Activated CD8-positive, alpha-beta memory T cell treated with anti-CD3 and anti-CD28 coated beads for 36 hours (primary cell): Measurements from ENCODE around the gene SYTL1. TPM values are rescaled to one million over a fixed set of nuclear protein-coding genes. Genes with fewer than 3 reads are reported as not detected.

Experiments
- CTCF ChIA-PET: fragments of 350-600 bp; sonication (Branson Sonifier 250); formaldehyde crosslinking; loops from one replicate; lab custom pipeline; 2021; ENCODE audit warnings: antibody characterized with exemption; lab: Charles Lee
- POLR2A ChIA-PET: fragments of 350-600 bp; sonication (Branson Sonifier 250); formaldehyde crosslinking; loops from one replicate; lab custom pipeline; 2021; ENCODE audit warnings: antibody characterized with exemption; lab: Charles Lee
- total RNA-seq, 2 experiments: library from RNA; stranded (reverse); gene quantifications; one replicate each; pipeline ENCODE4 v1.2.3, GENCODE V29; 2021

SYTL1 gene
- total RNA-seq, 2 experiments from 2014 or later: 16.0 to 20.0 TPM

- ChIA-PET CTCF (interaction anchor here (1.2 to 2.1 kb wide), 2 partner anchors 11 to 84 kb away, joined by 3 to 8 read pairs; no protein-coding TSS in a partner anchor), POLR2A (no interaction called here)
These were observed 33.8 kb upstream of the SYTL1 start for GRCh38 chr1:27307874-27308598.

- CTCF ChIA-PET: interaction anchor here (0.7 to 1.1 kb wide), 3 partner anchors 43 to 1091 kb away, joined by 3 to 5 read pairs (median 3); no protein-coding TSS in a partner anchor
- POLR2A ChIA-PET: interaction anchor here (0.6 to 1.0 kb wide), 2 partner anchors 30 to 274 kb away, joined by 4 to 6 read pairs; no protein-coding TSS in a partner anchor
These were observed 27.7 kb upstream of the SYTL1 start for GRCh38 chr1:27314169-27314568.

DNA sequence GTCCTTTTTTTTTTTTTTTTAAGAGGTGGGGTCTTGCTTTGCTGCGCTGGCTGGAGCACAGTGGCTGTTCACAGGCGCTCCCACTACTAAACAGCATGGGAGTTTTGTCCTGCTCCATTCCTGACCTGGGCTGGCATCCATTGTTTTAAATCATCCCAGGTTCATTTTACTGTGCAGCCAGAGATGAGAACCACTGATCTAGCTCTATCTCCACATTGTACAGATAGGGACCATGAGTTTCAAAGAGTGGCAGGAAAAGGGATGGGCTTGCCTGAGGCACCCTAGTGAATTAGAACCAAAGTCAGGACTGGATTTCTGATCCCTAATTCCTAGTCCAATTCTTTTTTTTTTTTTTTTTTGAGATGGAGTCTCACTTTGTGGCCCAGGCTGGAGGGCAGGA is 27.1 kb upstream of the SYTL1 start:
- CTCF ChIA-PET: interaction anchor here (0.7 to 1.1 kb wide), 2 partner anchors 14 to 53 kb away, joined by 3 to 4 read pairs; no protein-coding TSS in a partner anchor
- POLR2A ChIA-PET: interaction anchor here (1.0 kb wide), 1 partner anchor 29 kb away, joined by 6 read pairs; no protein-coding TSS in a partner anchor

- ChIA-PET POLR2A (no interaction called here), CTCF (interaction anchor here (0.8 to 2.9 kb wide), 4 partner anchors 16 to 31 kb away, joined by 3 to 17 read pairs (median 7); no protein-coding TSS in a partner anchor)
These were observed 25.0 kb upstream of the SYTL1 start for GRCh38 chr1:27316860-27317259.

DNA sequence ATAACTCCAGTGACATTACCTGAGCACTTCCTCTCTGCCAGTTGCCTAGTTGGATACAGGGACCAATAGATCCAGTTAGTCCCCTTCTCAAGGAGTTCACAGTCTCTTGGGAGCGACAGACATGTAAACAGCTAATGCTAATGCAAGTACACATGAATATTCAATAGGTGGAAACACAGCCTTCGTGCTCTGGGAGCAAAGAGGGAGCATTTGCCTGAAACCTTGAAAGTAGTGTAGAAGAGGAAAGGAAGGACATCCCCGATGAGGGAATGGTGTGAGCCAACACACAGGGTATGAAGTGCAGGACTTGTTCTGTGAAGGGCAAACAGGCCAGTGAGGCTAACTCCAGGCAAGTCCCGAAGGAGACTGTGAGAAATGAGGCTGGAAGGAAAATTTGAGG is 23.7 kb upstream of the SYTL1 start:
- ChIA-PET CTCF (interaction anchor here (2.4 to 2.9 kb wide), 2 partner anchors 15 to 17 kb away, joined by 9 to 17 read pairs; no protein-coding TSS in a partner anchor), POLR2A (no interaction called here)

- ChIA-PET CTCF (interaction anchor here (0.7 to 2.9 kb wide), 5 partner anchors 9 to 23 kb away, joined by 3 to 17 read pairs (median 5); no protein-coding TSS in a partner anchor), POLR2A (no interaction called here)
These were observed 23.2 kb upstream of the SYTL1 start for GRCh38 chr1:27318596-27318995.

DNA sequence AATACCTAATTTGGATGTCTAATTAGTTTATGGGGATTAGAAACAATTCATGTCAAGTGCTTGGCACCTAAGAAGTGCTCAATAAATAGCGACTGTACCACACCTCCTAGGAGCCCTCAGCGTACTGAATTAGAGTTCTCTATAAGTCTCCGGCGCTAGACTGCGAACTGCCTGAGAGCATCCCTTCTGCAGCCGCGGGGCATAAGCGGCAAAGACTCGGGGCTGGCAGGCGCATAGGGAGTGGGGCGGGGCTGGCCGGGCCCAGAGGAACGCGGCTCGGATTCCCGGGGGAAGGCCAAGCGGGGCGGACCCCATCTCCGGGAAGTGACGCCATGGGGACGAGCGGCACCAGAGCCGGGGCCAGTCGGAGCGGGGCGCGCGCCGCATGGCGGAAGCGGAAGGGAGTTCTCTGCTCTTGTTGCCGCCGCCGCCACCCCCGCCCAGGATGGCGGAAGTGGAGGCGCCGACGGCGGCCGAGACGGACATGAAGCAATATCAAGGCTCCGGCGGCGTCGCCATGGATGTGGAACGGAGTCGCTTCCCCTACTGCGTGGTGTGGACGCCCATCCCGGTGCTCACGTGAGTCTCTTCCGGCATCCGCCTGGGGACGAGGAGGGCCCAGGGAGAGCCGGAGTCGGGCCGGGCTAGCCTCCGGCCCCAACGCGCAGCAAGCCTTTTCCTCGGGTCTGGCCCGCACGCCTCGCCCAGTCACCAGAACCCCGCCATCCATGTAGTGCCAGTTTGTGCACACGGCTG is 19.8 kb upstream of the SYTL1 start, which contains the start of gene TMEM222:
TMEM222 (plus strand) TSS at position 351 of the 756 bp plus-strand sequence; CDS start at position 386, 35 bp downstream.
- POLR2A ChIA-PET: interaction anchor here (0.7 to 1.1 kb wide), 2 partner anchors 20 to 207 kb away, joined by 4 to 8 read pairs; partner anchors contain the start of gene SYTL1

DNA sequence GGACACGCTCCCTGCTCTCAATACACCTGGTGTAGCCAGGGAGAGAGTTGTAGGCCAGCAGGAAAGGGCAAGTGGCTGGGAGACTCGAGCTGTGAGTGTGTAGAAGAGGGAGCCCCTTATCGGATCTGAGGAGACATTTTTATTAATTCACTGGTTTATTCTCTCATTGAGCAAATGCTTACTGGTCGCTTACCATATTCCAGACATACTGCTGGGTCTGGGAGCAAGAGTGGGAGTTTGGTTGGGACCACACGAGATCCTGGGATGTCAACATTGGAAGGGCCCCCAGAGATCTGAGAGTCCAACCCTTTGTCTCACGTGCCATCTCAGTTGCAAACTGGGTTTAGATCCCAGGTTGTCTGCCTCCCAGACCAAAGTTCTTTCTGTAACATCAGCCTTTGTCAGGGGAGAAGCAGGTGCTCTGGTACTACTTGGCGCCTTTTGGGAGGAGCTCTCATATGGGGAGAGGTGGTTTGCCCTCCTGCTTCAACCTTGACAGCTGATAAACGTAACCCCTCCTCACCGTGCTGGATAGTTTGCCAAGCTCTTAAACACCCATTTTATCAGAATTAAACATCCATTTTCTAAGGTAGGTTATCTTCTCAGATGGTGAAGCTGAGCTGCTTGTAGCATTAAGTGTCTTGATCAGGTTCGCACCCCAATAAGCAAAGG is 19.1 kb upstream of the SYTL1 start:
- POLR2A ChIA-PET: interaction anchor here (0.6 to 1.1 kb wide), 4 partner anchors 17 to 401 kb away, joined by 3 to 4 read pairs (median 3); partner anchors contain the start of gene SYTL1
- CTCF ChIA-PET: interaction anchor here (1.3 to 2.1 kb wide), 6 partner anchors 10 to 69 kb away, joined by 3 to 12 read pairs (median 5); no protein-coding TSS in a partner anchor

More for the DNA sequence above, 19.8 kb upstream of the SYTL1 start, which contains the start of gene TMEM222:
- CTCF ChIA-PET: interaction anchor here (1.3 to 1.7 kb wide), 4 partner anchors 11 to 69 kb away, joined by 3 to 12 read pairs (median 5); no protein-coding TSS in a partner anchor

DNA sequence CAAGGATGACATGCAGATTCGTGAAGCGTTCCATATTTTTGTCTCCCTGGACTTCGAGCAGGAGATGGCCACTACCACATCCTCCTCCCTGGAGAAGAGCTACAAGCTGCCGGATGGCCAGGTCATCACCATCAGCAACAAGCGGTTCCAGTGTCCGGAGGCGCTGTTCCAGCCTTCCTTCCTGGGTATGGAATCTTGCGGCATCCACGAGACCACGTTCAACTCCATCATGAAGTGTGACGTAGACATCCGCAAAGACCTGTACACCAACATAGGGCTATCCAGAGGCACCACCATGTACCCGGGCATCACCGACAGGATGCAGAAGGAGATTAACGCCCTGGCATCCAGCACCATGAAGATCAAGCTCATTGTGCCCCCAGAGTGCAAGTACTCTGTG is 16.5 kb upstream of the SYTL1 start:
- ChIA-PET POLR2A (no interaction called here), CTCF (interaction anchor here (2.6 kb wide), 1 partner anchor 24 kb away, joined by 8 read pairs; no protein-coding TSS in a partner anchor)

DNA sequence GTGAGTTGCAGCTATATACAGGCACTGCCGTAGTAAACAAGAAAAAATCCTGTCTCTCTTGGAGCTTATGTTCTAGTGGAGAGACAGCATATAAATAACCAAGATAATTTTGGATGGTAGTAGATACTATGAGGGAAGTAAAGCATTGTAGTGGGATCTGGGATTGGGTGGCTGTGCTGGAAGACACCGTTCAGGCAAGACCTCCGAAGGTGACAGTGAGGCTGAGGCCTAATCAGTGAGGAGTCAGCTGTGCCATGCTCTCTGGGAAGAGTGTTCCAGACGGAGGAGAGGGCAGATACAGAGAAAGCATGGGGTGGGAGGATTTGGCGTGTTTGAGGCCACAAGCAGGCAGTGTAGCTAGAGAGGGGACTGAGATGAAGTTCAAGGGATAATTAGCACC is 13.9 kb upstream of the SYTL1 start:
- CTCF ChIA-PET: interaction anchor here (1.0 to 3.1 kb wide), 4 partner anchors 9 to 31 kb away, joined by 3 to 11 read pairs (median 6); no protein-coding TSS in a partner anchor
- POLR2A ChIA-PET: interaction anchor here (0.5 kb wide), 1 partner anchor 973 kb away, joined by 4 read pairs; no protein-coding TSS in a partner anchor

DNA sequence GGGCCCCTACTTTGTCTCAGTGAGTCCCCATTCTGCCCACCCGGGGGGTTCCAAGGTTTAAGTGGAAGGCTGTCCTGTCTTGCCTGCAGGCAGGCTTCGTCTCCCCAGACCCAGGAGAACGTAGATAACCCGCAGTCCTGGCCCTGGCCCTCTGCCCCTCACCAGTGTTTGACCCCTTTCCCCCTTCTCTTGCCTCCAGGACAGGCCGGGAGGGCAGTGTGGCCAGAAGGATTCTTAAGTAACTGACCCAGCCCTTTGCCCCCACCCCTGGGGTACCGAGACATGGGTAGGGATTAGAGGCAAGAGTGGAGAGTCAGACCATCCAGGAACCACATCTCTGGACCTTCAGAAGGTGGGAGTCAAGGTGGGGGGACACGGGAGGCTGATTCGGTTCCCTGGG is 11.0 kb upstream of the SYTL1 start:
- ChIA-PET POLR2A (no interaction called here), CTCF (no interaction called here)

- ChIA-PET CTCF (interaction anchor here (2.1 to 2.6 kb wide), 2 partner anchors 25 to 56 kb away, joined by 11 to 20 read pairs; no protein-coding TSS in a partner anchor), POLR2A (no interaction called here)
These were observed 10.4 kb upstream of the SYTL1 start for GRCh38 chr1:27331426-27331825.

DNA sequence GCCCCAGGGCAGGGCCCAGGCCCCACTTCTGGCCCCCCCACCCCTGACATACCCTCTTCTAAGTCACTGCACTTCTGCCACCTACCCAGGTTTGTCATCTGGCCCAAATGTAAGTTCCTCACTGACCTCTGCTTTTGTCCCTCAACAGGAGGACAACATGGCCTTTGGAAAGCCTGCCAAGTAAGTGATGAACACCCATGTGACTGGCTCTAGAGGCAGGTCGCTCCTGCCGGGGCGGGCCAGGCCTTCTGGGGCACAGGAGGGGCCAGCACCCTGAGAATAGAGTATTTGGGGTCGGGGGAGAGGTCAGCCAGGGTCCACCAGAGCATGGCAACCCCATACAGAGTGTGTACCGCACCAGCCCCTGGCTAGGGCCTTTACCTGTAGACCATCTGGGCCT is 9.9 kb upstream of the SYTL1 start:
- CTCF ChIA-PET: interaction anchor here (1.0 to 2.9 kb wide), 17 partner anchors 9 to 275 kb away, joined by 3 to 20 read pairs (median 9); partner anchors contain the start of genes CD164L2, MAP3K6, SYTL1 and TMEM222
- POLR2A ChIA-PET: interaction anchor here (0.6 to 1.7 kb wide), 2 partner anchors 8 to 1895 kb away, joined by 3 read pairs; no protein-coding TSS in a partner anchor

DNA sequence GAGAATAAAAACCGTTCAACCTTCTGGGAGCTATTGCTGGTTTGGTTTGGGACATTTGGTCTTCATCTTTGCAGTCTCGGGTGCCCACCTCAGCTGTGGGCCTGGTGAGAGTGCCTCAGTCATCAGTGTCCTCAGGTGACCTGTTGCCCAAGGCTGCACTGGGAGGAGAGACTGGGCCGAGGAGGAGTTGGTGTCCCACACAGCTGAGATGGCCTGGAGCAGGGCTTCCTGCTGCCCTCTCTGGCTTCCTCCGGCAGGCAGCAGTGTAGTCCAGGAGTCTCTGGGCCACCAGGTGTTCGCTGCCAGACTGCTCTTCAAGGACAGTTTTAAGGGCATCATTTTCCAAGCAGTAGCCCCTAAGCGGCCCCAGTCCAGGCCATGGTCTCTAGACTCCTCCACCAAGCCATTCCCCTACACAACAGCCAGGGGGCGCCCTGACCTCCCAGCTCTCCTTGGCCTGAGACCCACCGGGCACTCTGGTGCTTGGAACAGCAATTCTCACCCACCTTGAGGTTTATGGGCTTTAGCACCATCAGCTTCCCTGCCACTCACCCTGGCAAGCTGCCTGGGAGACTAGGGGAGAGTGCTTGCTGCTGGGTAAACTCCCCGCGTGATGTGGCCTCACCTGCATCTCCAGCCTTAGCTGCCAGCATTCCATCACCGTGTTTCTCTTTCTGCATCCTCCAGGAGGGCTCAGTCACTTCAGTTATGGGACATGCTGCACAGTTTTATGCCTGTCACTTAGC is 9.1 kb upstream of the SYTL1 start:
- ChIA-PET POLR2A (interaction anchor here (0.8 to 1.7 kb wide), 3 partner anchors 9 to 31 kb away, joined by 3 read pairs; no protein-coding TSS in a partner anchor), CTCF (interaction anchor here (0.6 to 2.9 kb wide), 27 partner anchors 9 to 274 kb away, joined by 3 to 20 read pairs (median 4); partner anchors contain the start of genes CD164L2, FCN3, MAP3K6 and SYTL1)

DNA sequence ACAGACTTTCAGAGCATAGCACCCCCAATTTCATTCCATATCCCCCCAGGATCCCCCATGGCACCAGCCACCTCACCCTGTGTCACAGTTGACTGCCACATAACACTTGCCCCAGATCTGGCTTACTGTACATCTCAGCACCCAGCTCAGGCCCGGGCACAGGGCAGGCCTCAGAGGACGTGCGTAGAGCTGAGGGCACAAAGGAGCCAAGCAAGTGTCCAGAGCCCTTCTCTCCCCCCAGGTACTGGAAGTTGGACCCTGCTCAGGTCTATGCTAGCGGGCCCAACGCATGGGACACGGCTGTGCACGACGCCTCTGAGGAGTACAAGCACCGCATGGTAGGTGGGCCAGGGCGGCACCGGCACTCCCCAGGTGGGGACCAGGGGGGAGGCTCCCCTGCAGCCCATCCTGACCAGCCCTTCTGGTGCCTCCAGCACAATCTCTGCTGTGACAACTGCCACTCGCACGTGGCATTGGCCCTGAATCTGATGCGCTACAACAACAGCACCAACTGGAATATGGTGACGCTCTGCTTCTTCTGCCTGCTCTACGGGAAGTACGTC is 8.0 kb upstream of the SYTL1 start:
- ChIA-PET CTCF (interaction anchor here (0.9 to 2.9 kb wide), 14 partner anchors 8 to 231 kb away, joined by 3 to 20 read pairs (median 7); partner anchors contain the start of genes CD164L2, MAP3K6 and SYTL1), POLR2A (interaction anchor here (0.8 to 1.7 kb wide), 2 partner anchors 9 to 10 kb away, joined by 3 read pairs; no protein-coding TSS in a partner anchor)
